Transverse colon (tissue), 4 donors: ENCODE data around the gene NES.

Source experiments
- CTCF ChIP-seq, 5 experiments: fragments of 200-600 bp in 3 of 5; fragments of 450-650 bp in 2 of 5; sonication (generic) in 3 of 5; IDR thresholded peaks; 1 replicate in 2 of 5; 2 replicates in 3 of 5; pipeline ENCODE4 v1.5.1; 2016 to 2017; ENCODE audit warnings: antibody characterized with exemption in 5 of 5, inconsistent platforms in 3 of 5, mild to moderate bottlenecking in 2 of 5, moderate library complexity in 1 of 5
- EP300 ChIP-seq: sonication (generic); formaldehyde crosslinking; IDR thresholded peaks from one replicate; pipeline ENCODE4 v1.6.1; 2017; ENCODE audit warnings: antibody characterized with exemption, low read depth
- POLR2A ChIP-seq: fragments of 450-650 bp; IDR thresholded peaks from one replicate; pipeline ENCODE4 v1.6.1; 2016; ENCODE audit warnings: antibody characterized with exemption, mild to moderate bottlenecking, moderate library complexity
- POLR2AphosphoS5 ChIP-seq, 3 donors: sonication (generic); formaldehyde crosslinking; IDR thresholded peaks; one replicate each; pipeline ENCODE4 v1.6.1; 2016; ENCODE audit warnings: antibody characterized with exemption in 3 of 3

DNA sequence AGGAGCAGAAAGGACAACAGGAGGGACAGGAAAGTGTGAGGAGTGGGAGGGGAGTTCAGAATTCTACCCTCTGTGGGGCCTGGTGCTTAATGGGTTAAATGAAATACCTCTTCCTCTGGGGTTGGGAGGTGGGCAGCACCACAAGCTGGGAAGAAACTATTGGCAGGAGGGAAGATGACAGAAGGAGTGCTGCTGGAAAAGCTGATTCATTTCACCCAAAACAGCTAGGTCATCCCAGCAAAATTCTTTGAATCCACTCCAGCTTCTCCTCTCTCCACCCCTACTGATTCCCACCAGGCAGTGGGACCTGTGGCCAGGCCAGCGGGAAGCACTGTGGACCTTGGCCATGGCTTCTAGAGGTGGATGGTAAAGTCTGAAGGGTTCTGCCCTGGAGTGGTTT lies 22.5 kb downstream of the NES start:
- no peak for TF ChIP-seq POLR2A
- TF ChIP-seq CTCF (IDR thresholded peaks at IDR 0.05), result no peak
- no peak for TF ChIP-seq EP300
- no peak for TF ChIP-seq POLR2AphosphoS5 (IDR thresholded peaks at IDR 0.05)
